Adrenal gland (tissue), 12 donors: ENCODE measurements around the gene UBXN11. TPM values are rescaled to one million over a fixed set of nuclear protein-coding genes. Genes with fewer than 3 reads are reported as not detected.
"Not testable (repeated sequence)": the region's sequence is repeated elsewhere in the genome, so short reads cannot be mapped to it uniquely, and the experiment has no call there.

Source experiments
- DNase-seq, 7 donors: peaks; one replicate each; pipeline ENCODE4 v3.0.0-alpha.2; 2019 to 2020
- H3K27ac ChIP-seq, 5 donors: fragments of 200-600 bp; sonication (generic) in 4 of 5; 1 replicate in 3 of 5; 2 replicates in 2 of 5; pipeline versions ENCODE4 v1.5.1 to v1.8.0; 2016 to 2020; ENCODE audit warnings: mild to moderate bottlenecking in 1 of 5
- H3K27me3 ChIP-seq: fragments of 200-600 bp; 2 replicates; pipeline ENCODE4 v1.8.0; 2021
- H3K36me3 ChIP-seq, 2 donors: fragments of 200-600 bp; replicated peaks in 1 of 2; 1 replicate in 1 of 2; 2 replicates in 1 of 2; pipeline versions ENCODE4 v1.5.1 to v1.8.0; 2018 to 2022
- H3K4me1 ChIP-seq, 2 donors: fragments of 200-600 bp; replicated peaks in 1 of 2; 1 replicate in 1 of 2; 2 replicates in 1 of 2; pipeline versions ENCODE4 v1.5.1 to v1.8.0; 2018 to 2021
- H3K4me3 ChIP-seq, 4 donors: fragments of 200-600 bp; sonication (generic) in 3 of 4; one replicate each; pipeline ENCODE4 v1.5.1; 2016 to 2018
- H3K9me3 ChIP-seq, 3 donors: fragments of 200-600 bp; sonication (generic) in 1 of 3; replicated peaks in 1 of 3; 1 replicate in 2 of 3; 2 replicates in 1 of 3; pipeline versions ENCODE4 v1.5.1 to v1.8.0; 2016 to 2021
- CTCF ChIP-seq, 6 experiments: fragments of 450-650 bp in 4 of 6; fragments of 200-600 bp in 2 of 6; sonication (generic) in 1 of 6; IDR thresholded peaks; 1 replicate in 5 of 6; 2 replicates in 1 of 6; pipeline versions ENCODE4 v1.5.1 to v1.8.0; 2016 to 2021; ENCODE audit warnings: antibody characterized with exemption in 6 of 6, mild to moderate bottlenecking in 2 of 6, moderate library complexity in 1 of 6
- POLR2A ChIP-seq, 2 donors: fragments of 450-650 bp; IDR thresholded peaks; one replicate each; pipeline ENCODE4 v1.6.1; 2017; ENCODE audit warnings: antibody characterized with exemption in 2 of 2, mild to moderate bottlenecking in 2 of 2, moderate library complexity in 1 of 2
- WGBS, 4 donors: extraction: QIAGEN DNeasy Blood & Tissue Kit in 2 of 4; methylation state at CpG; one replicate each; pipeline versions ENCODE4 v1.1.5 to v1.1.7; 2013 to 2017; 5-methylcytosine and 5-hydroxymethylcytosine counted together
- intact Hi-C, 2 donors: fragments of 100-400 bp; cut with DNase I; formaldehyde crosslinking; loops; one replicate each; pipeline versions ENCODE4 v1.14.1 to v1.15.0; 2022 to 2023
- polyA plus RNA-seq, 3 donors: library from polyadenylated mRNA; stranded (reverse); fragments of 200-250 nt in 2 of 3; fragments of 350-450 nt in 1 of 3; fragmentation: Illumina TruSeq in 1 of 3; extraction: RNeasy Lipid Tissue Mini Kit (QIAGEN cat#74804) in 1 of 3; gene quantifications; one replicate each; pipeline ENCODE4 v1.2.3, GENCODE V29; 2013 to 2014
- total RNA-seq, 9 donors: library from RNA; depleted of rRNA in 4 of 9; stranded (reverse); fragments of >200 nt in 4 of 9; fragments of 120-200 nt in 1 of 9; fragmentation: NEBNext Ultra II Directional in 1 of 9; extraction: Animal tissue kit (Norgen Biotek cat#: 25700) in 1 of 9; gene quantifications; one replicate each; pipeline versions ENCODE4 v1.1.0 to v1.2.4, GENCODE V29; 2013 to 2023
- donor health status: healthy with polysubstance abuse.
- donor health status: Bipolar disorder and iron deficiency.
- donor health status: DM: yes; HTN: yes; CAD: no.
- donor health status: DM: no; HTN: no; CAD: no.
- donor health status: DM: no; HTN: no; CAD: no.
- donor health status: DM: yes; HTN: yes; CAD: no.

Gene UBXN11
- total and polyA plus RNA-seq, 12 donors = 5.3 to 154 (median 13.7) TPM

GRCh38 chr1:26293911-26294463, 12.4 kb downstream of the UBXN11 start:
- no peaks in the 10 kb centered on the region for H3K27me3 ChIP-seq
- TF ChIP-seq CTCF (IDR thresholded peaks at IDR 0.05) (no peak), POLR2A (IDR thresholded peaks at IDR 0.05) (no peak)
- peaks cover 0 to 12% of the 10 kb centered on the region in 2 donors for H3K4me1 ChIP-seq
- no peak for DNase-seq
- H3K36me3 ChIP-seq = no peaks in the 10 kb centered on the region
- no peak overlapping the region for H3K4me3 ChIP-seq
- H3K27ac ChIP-seq = no peak overlapping the region
- 86 to 87% (median 86%) methylated on average over 10 to 11 of the region's 11 CpGs for WGBS, 4 donors
- no peaks in the 10 kb centered on the region for H3K9me3 ChIP-seq
- intact Hi-C loops = no loop called here

GRCh38 chr1:26292735-26293134, 13.7 kb downstream of the UBXN11 start:
- WGBS, 4 donors = 82 to 94% (median 86%) methylated on average over 5 of the region's 5 CpGs
- intact Hi-C loops = not testable (repeated sequence)

DNA sequence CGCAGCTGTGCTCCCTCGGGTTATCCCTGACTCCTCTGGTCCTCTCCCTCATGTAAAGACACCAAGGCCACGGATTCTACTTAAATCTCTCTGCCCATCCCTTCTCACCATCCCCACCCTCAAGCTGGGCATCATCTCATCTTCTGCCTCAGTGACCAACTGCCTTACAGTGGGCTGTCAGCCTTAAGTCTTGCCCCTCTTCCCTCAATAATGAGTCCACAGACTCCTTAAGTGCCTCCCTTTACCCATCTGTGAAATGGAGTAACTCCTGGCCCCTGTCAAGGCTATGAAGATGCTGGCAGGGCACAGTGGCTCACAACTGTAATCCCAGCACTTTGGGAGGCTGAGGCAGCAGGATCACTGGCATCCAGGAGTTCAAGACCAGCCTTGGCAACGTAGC, 14.5 kb downstream of the UBXN11 start:
- no peak for DNase-seq
- Histone ChIP-seq H3K4me1 (peaks cover 0 to 19% of the 10 kb centered on the region in 2 donors), H3K36me3 (no peaks in the 10 kb centered on the region), H3K4me3 (no peak overlapping the region), H3K9me3 (no peaks in the 10 kb centered on the region), H3K27ac (no peak overlapping the region), H3K27me3 (no peaks in the 10 kb centered on the region)
- TF ChIP-seq POLR2A (IDR thresholded peaks at IDR 0.05) = no peak
- TF ChIP-seq CTCF (IDR thresholded peaks at IDR 0.05) = no peak
- 92 to 96% (median 93%) methylated on average over 4 of the region's 4 CpGs for WGBS, 4 donors
- intact Hi-C loops = no loop called here

More at GRCh38 chr1:26292735-26293134, 13.7 kb downstream of the UBXN11 start:
- H3K27ac ChIP-seq, H3K9me3 ChIP-seq, DNase-seq, H3K27me3 ChIP-seq, H3K36me3 ChIP-seq, H3K4me3 ChIP-seq: not testable (repeated sequence)
- H3K4me1 ChIP-seq = peaks cover 0 to 19% of the 10 kb centered on the region in 2 donors

DNA sequence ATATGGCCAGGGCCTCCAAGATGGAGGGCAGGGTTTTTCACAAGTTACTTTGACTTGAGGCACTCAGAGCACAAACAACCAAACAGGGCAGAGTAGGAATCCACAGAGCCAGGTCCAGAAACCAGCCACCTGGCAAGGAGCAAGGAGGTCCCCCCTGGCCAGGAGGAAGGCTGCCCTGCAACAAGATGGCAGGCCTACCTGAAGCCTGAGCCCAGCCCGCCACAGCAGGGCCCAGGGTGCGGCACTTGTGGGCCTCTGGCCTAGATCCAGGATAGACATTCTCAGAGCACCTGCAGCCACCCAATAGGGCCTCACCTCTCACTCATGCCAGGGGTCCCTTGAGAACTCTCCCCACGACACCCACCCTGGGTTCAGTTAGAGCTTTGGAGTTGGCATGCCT, 15.0 kb downstream of the UBXN11 start:
- Histone ChIP-seq H3K9me3 (no peaks in the 10 kb centered on the region), H3K27me3 (no peaks in the 10 kb centered on the region), H3K4me1 (peaks cover 0 to 19% of the 10 kb centered on the region in 2 donors), H3K27ac (no peak overlapping the region), H3K4me3 (no peak overlapping the region), H3K36me3 (no peaks in the 10 kb centered on the region)
- no peak for DNase-seq
- intact Hi-C loops = no loop called here
- 93 to 100% methylated on average over 3 of the region's 3 CpGs; no CpG with 5 or more reads in 2 of the 4 donors for WGBS, 4 donors
- TF ChIP-seq CTCF (IDR thresholded peaks at IDR 0.05) (no peak), POLR2A (IDR thresholded peaks at IDR 0.05) (no peak)

DNA sequence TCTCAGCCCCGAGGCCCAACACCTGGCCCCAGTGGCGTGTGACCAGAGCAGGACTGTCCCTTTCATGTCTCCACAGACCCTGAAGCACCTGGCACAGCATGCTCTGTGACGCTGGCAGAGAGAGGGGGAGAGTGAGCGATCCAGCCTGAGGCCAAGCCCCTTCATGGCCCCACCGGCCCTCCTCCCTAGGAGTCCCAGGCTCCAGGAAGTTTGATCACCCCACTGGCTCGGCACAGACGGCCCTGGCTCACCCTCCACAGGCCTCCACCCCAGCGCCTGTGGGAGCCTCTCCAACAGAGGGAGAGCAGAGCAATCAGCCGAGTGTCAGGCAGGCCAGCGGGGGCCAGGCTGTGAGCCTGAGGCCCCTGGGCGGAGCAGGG, 15.6 kb downstream of the UBXN11 start:
- H3K9me3 ChIP-seq = no peaks in the 10 kb centered on the region
- peak in 1 of 7 donors; percentile 66 for DNase-seq
- WGBS, 4 donors = 80 to 87% (median 83%) methylated on average over 9 to 11 of the region's 11 CpGs
- H3K27ac ChIP-seq = peak overlapping the region in 3 of 5 donors; percentile 21 to 78 (median 35)
- intact Hi-C loops = no loop called here
- H3K36me3 ChIP-seq = no peaks in the 10 kb centered on the region
- H3K27me3 ChIP-seq = no peaks in the 10 kb centered on the region
- peaks cover 0 to 19% of the 10 kb centered on the region in 2 donors for H3K4me1 ChIP-seq
- H3K4me3 ChIP-seq = no peak overlapping the region
- no peak for TF ChIP-seq CTCF (IDR thresholded peaks at IDR 0.05)
- TF ChIP-seq POLR2A (IDR thresholded peaks at IDR 0.05) = no peak
